Mesenteric fat pad (tissue), 1 donor: ENCODE measurements around the gene DMXL1. TPM values are rescaled to one million over a fixed set of nuclear protein-coding genes. Genes with fewer than 3 reads are reported as not detected.

Experiments used
- DNase-seq: peaks from one replicate; pipeline ENCODE4 v3.0.0-alpha.2; 2020; ENCODE audit warnings: low spot score
- total RNA-seq: library from RNA; stranded (reverse); fragmentation: NEBNext Ultra II Directional; extraction: Animal tissue kit (Norgen Biotek cat#: 25700); gene quantifications from one replicate; pipeline ENCODE4 v1.2.1, GENCODE V29; 2021
- donor health status: DM: yes; HTN: yes; CAD: no.

The DMXL1 gene
- total RNA-seq, 1 donor from 2014 or later: 57.0 TPM

DNA sequence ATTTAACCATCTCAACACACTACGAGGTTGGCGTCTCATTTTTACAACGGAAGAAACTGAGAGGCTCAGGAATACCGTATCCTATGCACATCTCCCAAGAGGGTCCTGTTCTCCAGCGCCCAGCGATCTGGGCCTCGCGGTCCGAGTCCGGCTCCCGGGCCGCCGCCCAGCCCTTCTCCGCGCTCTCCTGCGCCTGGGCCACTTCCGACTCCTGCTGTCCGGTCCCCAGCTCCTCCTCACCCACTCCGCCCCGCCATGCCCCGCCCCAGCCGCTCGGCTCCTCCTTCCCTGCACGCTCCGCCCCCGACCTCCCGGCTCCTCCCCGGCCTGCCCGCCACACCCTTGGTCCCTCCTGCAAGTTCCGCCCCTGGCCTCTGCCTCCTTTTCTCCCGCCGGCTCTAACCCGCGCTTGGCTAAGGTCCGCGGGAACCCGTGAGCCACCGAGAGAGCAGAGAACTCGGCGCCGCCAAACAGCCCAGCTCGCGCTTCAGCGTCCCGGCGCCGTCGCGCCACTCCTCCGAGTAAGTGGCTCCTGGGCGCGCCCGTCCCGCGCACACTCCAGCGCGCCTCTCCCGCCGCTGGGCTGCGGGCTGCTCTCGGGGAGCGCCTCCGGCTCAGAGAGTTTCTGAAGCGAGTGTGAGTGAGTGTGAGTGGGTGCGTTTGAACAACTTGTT lies 197.6 kb downstream of the DMXL1 start:
- DNase-seq: peak; percentile 100

DNA sequence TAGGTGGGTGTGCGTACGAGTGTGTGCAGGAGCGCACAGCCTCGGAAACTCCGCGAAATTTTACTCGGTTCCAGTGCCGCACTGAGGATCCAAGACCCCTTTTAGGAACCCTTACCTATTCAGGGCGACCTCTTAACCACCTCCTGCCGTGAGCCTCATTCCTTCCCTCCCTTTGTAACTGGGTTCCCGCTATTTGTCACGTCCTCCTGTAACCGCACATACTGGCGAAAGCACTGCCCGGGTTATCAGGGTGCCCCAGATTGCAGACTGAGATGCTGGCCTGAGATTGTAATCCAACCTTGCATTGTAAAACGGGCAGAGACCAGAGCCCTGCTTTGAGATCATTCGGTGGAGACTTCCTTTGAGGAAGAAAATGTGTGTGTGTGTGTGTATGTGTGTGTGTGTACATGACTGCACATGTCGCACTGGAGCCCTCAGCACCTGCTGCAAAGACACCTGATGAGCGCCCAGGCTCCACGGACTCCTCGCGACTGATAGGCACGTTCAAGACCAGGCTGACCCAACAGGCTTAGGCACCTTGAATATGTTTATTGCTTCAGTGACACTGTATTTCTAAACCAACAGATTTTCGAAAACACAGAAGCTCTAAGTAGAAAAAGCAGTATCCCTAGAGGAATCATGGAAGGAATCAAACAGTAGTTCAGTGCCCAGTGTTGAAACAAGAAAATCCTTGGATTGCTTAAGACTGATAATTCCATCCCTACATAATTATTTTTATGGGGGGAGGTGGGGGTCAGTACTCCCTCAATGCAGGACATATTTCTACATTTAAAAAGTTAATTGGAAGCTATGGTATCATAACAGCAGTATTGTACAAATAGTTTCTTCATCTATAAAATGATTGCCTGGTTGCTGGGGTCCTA lies 198.4 kb downstream of the DMXL1 start:
- DNase-seq: no peak

DNA sequence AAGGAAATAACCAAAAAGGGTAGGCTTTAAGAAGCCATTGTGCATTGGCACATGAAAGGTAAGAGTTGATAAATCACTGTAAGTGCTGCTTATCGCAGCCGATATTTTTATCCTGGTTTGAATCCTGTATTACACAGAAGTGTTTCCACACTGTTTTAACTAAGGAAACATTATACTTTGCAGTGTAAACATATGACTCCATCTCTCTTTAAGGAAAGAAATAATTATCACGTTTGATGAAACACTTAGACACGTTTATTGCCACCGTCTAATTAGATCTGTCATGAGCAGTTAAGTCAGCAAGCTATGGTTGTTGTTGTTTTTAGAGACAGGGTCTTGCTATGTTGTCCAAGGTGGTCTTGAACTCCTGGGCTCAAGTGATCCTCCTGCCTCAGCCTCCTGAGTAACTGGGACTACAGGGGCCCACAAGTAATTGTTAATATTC lies 199.3 kb downstream of the DMXL1 start:
- DNase-seq: no peak

- DNase-seq: no peak
Measured at GRCh38 chr5:119270960-119271757, 200.3 kb downstream of the DMXL1 start.

GRCh38 chr5:119271758-119272730 lies 201.2 kb downstream of the DMXL1 start:
- no peak for DNase-seq

DNA sequence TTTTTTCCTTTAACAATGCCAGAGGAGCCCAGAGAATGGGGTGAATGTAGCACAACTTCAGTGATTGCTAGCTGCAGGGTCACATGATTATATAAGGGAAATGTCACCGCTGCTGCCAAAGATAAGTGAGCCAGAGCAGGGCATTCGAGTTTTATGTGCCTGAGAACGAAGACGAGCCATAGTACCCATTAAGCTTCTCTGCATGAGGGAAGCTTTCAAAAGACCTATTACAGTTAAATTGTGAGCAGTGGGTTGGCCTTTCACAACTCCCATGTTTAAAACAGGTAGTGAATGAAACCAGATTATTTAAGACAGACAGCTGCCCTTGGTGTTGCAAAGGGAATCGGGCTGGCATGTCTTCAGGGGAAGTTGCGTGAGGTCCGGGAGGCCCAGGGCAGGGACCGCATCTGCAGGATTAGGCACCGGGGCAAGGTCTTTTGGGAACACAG lies 202.5 kb downstream of the DMXL1 start:
- no peak for DNase-seq

DNA sequence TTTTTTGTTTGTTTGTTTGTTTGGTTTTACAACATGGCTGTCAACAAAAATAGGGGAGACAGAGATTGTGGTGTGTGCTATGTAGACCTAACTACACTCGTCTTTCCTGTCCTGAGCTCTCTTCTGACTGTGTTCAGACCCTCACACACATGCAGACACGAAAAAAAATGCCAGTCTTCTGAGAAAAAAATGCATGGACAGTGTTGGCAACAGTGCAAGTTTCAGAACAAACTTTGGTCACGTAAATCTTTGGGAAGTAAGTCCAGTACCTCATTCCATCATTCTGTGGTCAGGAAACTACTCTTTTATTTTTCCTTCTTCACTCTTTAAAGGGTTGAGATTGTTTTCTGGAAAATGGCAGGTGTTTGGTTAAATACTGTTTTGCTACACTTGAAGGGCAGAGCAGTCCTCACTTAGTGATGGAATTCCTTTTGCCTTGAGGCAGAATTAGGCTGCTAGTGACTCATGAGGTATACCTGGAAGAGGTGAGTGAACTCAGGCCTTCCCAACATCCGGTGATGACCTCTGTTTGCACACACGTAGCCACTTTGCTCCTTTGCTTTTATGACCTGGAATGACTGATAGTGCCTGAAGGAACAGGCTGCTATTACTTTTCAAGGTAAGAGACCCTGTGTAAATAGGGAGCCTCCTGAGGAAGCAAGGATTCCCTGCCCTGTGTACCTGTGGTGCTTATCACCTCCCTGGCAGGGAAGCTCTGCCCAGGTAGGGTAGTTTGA lies 203.3 kb downstream of the DMXL1 start:
- no peak for DNase-seq

DNA sequence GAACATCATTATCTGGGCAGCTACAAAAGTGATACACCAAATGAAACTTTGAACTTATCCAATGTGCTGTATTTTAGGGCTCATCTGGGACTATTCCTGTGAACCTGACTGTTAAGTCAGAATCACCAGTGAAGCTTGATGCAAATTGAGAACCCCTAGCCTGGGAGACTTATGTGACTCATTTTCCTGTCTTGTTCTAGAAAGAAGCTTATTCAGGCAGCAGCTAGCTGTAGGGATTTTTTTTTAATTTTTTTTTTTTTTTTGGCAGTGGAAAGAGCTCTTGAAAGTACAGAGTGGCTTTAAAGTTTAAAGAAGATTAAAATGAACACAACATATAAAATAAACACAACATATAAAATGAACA lies 203.9 kb downstream of the DMXL1 start:
- DNase-seq: no peak

DNA sequence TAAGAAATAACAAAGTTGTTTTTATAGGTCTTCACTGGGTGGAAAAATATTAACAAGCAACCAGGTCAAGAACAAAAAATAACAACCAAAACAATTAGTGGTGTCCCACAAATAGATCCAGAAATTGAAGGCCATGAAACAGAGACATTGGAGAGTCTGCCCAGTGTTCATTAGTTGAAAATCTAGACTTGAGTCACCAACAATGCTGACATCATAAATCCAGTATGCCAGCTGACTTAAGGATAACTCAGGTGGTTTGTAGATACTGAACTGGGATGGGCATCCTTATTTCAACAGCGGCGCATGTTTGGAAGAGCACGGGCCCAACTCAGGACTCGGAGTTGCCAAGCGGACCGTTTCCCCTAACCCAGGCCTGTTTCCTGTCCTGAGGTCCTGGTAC lies 204.3 kb downstream of the DMXL1 start:
- no peak for DNase-seq

GRCh38 chr5:119275601-119276173 lies 204.8 kb downstream of the DMXL1 start:
- DNase-seq: no peak

- DNase-seq: no peak
Measured at GRCh38 chr5:119276978-119277377, 206.1 kb downstream of the DMXL1 start.

DNA sequence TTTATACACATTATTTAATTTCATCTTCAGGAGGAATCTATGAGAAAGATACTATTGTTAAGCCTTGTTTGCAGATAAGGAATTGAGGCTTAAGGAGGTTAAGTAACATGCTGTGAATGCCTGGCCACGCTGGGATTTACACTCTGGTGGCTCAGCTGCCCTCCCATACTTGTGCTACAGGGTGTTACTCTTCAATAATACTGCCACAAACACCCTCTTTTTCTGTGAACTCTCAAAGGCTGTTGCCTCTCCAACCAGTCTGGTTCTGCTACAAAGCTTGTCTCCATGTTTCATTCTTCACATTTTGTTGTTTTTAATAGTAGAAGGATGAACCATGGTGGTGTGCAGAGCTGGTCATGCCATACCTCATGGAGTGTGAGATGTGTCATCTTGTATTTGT lies 208.2 kb downstream of the DMXL1 start:
- no peak for DNase-seq

GRCh38 chr5:119280380-119280779 lies 209.5 kb downstream of the DMXL1 start:
- DNase-seq: no peak

- no peak for DNase-seq
Measured at GRCh38 chr5:119282628-119283027, 211.7 kb downstream of the DMXL1 start.

GRCh38 chr5:119284031-119284430 lies 213.1 kb downstream of the DMXL1 start:
- DNase-seq: no peak

DNA sequence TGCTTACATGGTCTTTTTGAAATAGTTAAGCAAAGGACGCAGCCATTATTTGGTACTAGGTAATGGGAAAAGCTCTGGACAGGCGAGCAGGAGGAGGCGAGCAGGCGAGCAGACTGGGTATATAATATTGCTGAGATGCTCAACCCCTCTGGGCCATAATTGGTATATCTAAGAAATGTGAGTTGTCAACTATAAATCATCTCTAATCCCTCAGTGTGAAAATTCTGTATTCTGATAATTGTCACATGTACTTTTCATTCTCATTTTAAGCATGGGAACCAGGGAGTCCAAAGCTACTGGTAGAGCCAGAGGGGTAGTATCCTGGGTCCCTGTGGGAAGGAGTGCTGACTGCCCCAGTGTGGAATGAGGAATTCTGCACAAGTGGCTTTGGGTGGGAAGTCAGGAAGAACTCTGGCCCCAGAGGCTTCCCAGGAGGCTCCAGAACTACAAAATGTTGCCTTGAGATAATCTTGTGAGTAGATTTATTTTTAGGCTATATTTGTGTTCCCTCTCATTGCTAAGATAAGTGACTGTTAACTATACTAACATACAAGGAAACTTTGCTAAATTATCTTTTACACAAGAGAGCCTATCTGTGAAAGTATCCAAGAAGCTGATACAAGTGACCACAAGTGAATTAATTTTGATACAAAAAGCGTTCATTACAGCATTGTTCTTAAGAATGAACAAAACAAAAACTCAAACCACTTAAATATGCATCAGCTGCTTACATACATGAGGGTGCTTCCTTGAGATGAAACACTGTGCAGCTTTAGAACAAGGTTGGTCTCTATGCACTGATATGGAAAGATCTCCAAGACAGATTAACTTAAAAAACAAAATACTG lies 214.4 kb downstream of the DMXL1 start:
- DNase-seq: no peak

DNA sequence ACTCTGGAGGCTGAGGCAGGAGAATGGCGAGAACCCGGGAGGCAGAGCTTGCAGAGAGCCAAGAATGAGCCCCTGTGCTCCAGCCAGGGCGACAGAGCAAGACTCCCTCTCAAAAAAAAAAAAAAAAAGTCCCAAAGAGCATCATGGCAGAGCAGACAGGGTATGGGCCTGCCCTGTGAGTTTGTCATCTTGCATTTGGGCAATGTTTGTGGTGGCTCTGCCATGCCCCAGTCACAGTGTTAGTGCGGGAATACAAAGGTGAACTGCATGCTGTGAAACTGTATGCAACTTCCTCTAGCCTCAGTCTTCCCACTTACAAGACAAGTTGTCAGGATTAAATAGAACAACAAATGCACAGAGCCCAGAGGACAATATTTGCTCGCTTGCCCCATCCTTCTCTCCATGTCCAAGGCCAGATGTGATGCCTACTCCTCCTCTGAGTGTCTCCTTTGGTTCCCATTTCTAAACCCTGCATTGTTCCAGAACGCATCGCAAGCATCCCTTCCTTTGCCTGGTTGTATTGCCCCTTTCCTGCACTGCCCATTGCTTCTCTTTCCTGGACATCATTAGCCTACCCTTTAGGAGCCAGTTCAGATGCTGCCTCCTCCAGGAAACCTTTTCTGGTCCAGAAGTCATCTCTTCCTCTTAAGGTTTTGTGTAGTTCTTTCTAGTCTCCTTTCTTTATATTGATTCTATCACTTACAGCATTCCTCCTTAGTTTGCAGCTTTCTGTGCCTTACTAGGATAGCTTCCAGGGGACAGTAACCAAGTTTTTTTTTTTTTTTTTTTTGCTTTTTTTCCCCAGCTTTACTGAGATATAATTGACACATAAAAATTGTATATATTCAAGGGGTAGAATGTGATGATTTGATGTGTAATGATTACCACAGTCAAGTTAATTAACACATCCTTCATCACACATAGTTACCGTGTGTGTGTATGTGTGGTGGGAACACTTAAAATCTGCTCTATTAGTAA lies 215.9 kb downstream of the DMXL1 start:
- no peak for DNase-seq
